Activated T-helper 1 cell treated with anti-CD3 and anti-CD28 coated beads, Interleukin-12 subunit alpha, Interleukin-12 subunit beta, Interleukin-2, Interleukin-4 antibody, amounts not matched to agents 30 ng/mL and 10 ng/mL and 1 ng/mL, durations not matched to agents 14 hours and 24 hours and 36 hours (primary cell): Measurements from ENCODE around the gene UCP2. TPM values are rescaled to one million over a fixed set of nuclear protein-coding genes. Genes with fewer than 3 reads are reported as not detected.

ENCODE experiments used
- DNase-seq: peaks from one replicate; pipeline ENCODE4 v3.0.0; 2021; ENCODE audit warnings: low spot score
- H3K27ac Mint-ChIP-seq: one replicate; pipeline ENCODE4 v1.8.0; 2021; ENCODE audit warnings: mild to moderate bottlenecking, mixed read lengths
- H3K27me3 Mint-ChIP-seq: one replicate; pipeline ENCODE4 v1.8.0; 2022; ENCODE audit warnings: mild to moderate bottlenecking, moderate library complexity, mixed read lengths; ENCODE audit not compliant: insufficient read depth
- H3K36me3 Mint-ChIP-seq: one replicate; pipeline ENCODE4 v1.8.0; 2021; ENCODE audit warnings: low read depth, mixed read lengths
- H3K4me1 Mint-ChIP-seq: one replicate; pipeline ENCODE4 v1.8.0; 2021; ENCODE audit warnings: low read depth, mixed read lengths
- H3K4me3 Mint-ChIP-seq: one replicate; pipeline ENCODE4 v1.8.0; 2021; ENCODE audit warnings: mild to moderate bottlenecking, moderate library complexity, mixed read lengths
- H3K9me3 Mint-ChIP-seq: one replicate; pipeline ENCODE4 v1.8.0; 2021; ENCODE audit warnings: mixed read lengths
- intact Hi-C: fragments of 100-400 bp; cut with micrococcal nuclease; formaldehyde crosslinking; loops from one replicate; pipeline ENCODE4 v1.15.1; 2024
- total RNA-seq: library from RNA; stranded (reverse); gene quantifications from 2 replicates; pipeline ENCODE4 v1.2.3, GENCODE V29; 2022

UCP2 gene
- total RNA-seq, 1 donor from 2014 or later: 821 TPM

- Mint-ChIP-seq H3K27me3 (no peaks in the 10 kb centered on the region), H3K4me1 (peaks cover 93% of the 10 kb centered on the region), H3K27ac (peak overlapping the region; percentile 18)
Measured at GRCh38 chr11:74007691-74008372, 25.2 kb upstream of the UCP2 start.

GRCh38 chr11:74006743-74007304 is 24.2 kb upstream of the UCP2 start:
- Mint-ChIP-seq H3K4me3 (no peak overlapping the region), H3K4me1 (peaks cover 89% of the 10 kb centered on the region), H3K9me3 (no peaks in the 10 kb centered on the region), H3K27me3 (no peaks in the 10 kb centered on the region), H3K27ac (peak overlapping the region; percentile 89), H3K36me3 (peaks cover 26% of the 10 kb centered on the region)
- DNase-seq: no peak
- intact Hi-C loops: no loop called here

More at GRCh38 chr11:74007691-74008372, 25.2 kb upstream of the UCP2 start:
- intact Hi-C loops: no loop called here
- no peaks in the 10 kb centered on the region for H3K9me3 Mint-ChIP-seq
- peaks cover 22% of the 10 kb centered on the region for H3K36me3 Mint-ChIP-seq
- no peak for DNase-seq
- H3K4me3 Mint-ChIP-seq: no peak overlapping the region

- Mint-ChIP-seq H3K27me3 (no peaks in the 10 kb centered on the region), H3K27ac (peak overlapping the region; percentile 98), H3K4me3 (no peak overlapping the region), H3K9me3 (no peaks in the 10 kb centered on the region), H3K4me1 (peaks cover 87% of the 10 kb centered on the region), H3K36me3 (peaks cover 33% of the 10 kb centered on the region)
- intact Hi-C loops: loop anchor here (1.0 to 2.0 kb wide), 2 partner anchors 11 to 13 kb away; no protein-coding TSS in a partner anchor
- no peak for DNase-seq
Measured at GRCh38 chr11:74005721-74006517, 23.3 kb upstream of the UCP2 start.

- H3K27ac Mint-ChIP-seq: peak overlapping the region; percentile 98
- no peaks in the 10 kb centered on the region for H3K27me3 Mint-ChIP-seq
- no peaks in the 10 kb centered on the region for H3K9me3 Mint-ChIP-seq
- H3K36me3 Mint-ChIP-seq: peaks cover 33% of the 10 kb centered on the region
- H3K4me1 Mint-ChIP-seq: peaks cover 87% of the 10 kb centered on the region
- peak; percentile 84 for DNase-seq
- H3K4me3 Mint-ChIP-seq: peak overlapping the region; percentile 73
- intact Hi-C loops: loop anchor here (1.0 to 2.0 kb wide), 2 partner anchors 10 to 14 kb away; no protein-coding TSS in a partner anchor
Measured at GRCh38 chr11:74004759-74005615, 22.3 kb upstream of the UCP2 start.

GRCh38 chr11:74004046-74004695 is 21.5 kb upstream of the UCP2 start:
- no peaks in the 10 kb centered on the region for H3K9me3 Mint-ChIP-seq
- H3K36me3 Mint-ChIP-seq: peaks cover 33% of the 10 kb centered on the region
- no peaks in the 10 kb centered on the region for H3K27me3 Mint-ChIP-seq
- peaks cover 89% of the 10 kb centered on the region for H3K4me1 Mint-ChIP-seq
- intact Hi-C loops: loop anchor here (2.0 kb wide), 1 partner anchor 15 kb away; no protein-coding TSS in a partner anchor
- H3K4me3 Mint-ChIP-seq: no peak overlapping the region
- DNase-seq: no peak
- peak overlapping the region; percentile 98 for H3K27ac Mint-ChIP-seq

- Mint-ChIP-seq H3K27ac (peak overlapping the region; percentile 56), H3K36me3 (peaks cover 33% of the 10 kb centered on the region), H3K27me3 (no peaks in the 10 kb centered on the region), H3K4me1 (peaks cover 80% of the 10 kb centered on the region), H3K4me3 (no peak overlapping the region), H3K9me3 (no peaks in the 10 kb centered on the region)
- DNase-seq: no peak
- intact Hi-C loops: no loop called here
Measured at GRCh38 chr11:74002832-74003231, 20.2 kb upstream of the UCP2 start.

- intact Hi-C loops: no loop called here
- Mint-ChIP-seq H3K4me1 (peaks cover 82% of the 10 kb centered on the region), H3K9me3 (no peaks in the 10 kb centered on the region), H3K4me3 (no peak overlapping the region), H3K27me3 (no peaks in the 10 kb centered on the region), H3K36me3 (peaks cover 33% of the 10 kb centered on the region), H3K27ac (peak overlapping the region; percentile 37)
- DNase-seq: no peak
Measured at GRCh38 chr11:74001822-74002286, 19.2 kb upstream of the UCP2 start.

GRCh38 chr11:74000307-74001133 is 17.9 kb upstream of the UCP2 start:
- peak overlapping the region; percentile 79 for H3K27ac Mint-ChIP-seq
- no peak for DNase-seq

GRCh38 chr11:73999581-74000306 is 17.1 kb upstream of the UCP2 start:
- Mint-ChIP-seq H3K4me1 (peaks cover 82% of the 10 kb centered on the region), H3K4me3 (peak overlapping the region; percentile 35), H3K36me3 (peaks cover 25% of the 10 kb centered on the region), H3K9me3 (no peaks in the 10 kb centered on the region), H3K27me3 (no peaks in the 10 kb centered on the region), H3K27ac (peak overlapping the region; percentile 79)
- intact Hi-C loops: loop anchor here (1.0 to 10.0 kb wide), 3 partner anchors 12 to 965 kb away; no protein-coding TSS in a partner anchor
- no peak for DNase-seq

More at GRCh38 chr11:74000307-74001133, 17.9 kb upstream of the UCP2 start:
- H3K9me3 Mint-ChIP-seq: no peaks in the 10 kb centered on the region
- no peak overlapping the region for H3K4me3 Mint-ChIP-seq
- no peaks in the 10 kb centered on the region for H3K27me3 Mint-ChIP-seq
- H3K4me1 Mint-ChIP-seq: peaks cover 82% of the 10 kb centered on the region
- intact Hi-C loops: loop anchor here (1.0 kb wide), 2 partner anchors 11 to 20 kb away; no protein-coding TSS in a partner anchor
- peaks cover 30% of the 10 kb centered on the region for H3K36me3 Mint-ChIP-seq

GRCh38 chr11:73998846-73999575 is 16.4 kb upstream of the UCP2 start:
- peaks cover 81% of the 10 kb centered on the region for H3K4me1 Mint-ChIP-seq
- no peaks in the 10 kb centered on the region for H3K9me3 Mint-ChIP-seq
- H3K36me3 Mint-ChIP-seq: peaks cover 25% of the 10 kb centered on the region
- no peaks in the 10 kb centered on the region for H3K27me3 Mint-ChIP-seq
- H3K27ac Mint-ChIP-seq: peak overlapping the region; percentile 79
- intact Hi-C loops: loop anchor here (10.0 kb wide), 1 partner anchor 964 kb away; no protein-coding TSS in a partner anchor
- no peak overlapping the region for H3K4me3 Mint-ChIP-seq
- no peak for DNase-seq
